HG02678 (cell line): ENCODE data around the gene DBR1.

Source experiments
- ATAC-seq: cut with Tn5 transposase; IDR thresholded peaks from one replicate; pipeline ENCODE4 v1.9.1; 2021; ENCODE audit warnings: mild to moderate bottlenecking, moderate library complexity; ENCODE audit not compliant: unreplicated experiment

DBR1 gene

GRCh38 chr3:138125548-138126221 lies 49.0 kb downstream of the DBR1 start:
- ATAC-seq: no peak

GRCh38 chr3:138124706-138125355 lies 49.9 kb downstream of the DBR1 start:
- no peak for ATAC-seq

DNA sequence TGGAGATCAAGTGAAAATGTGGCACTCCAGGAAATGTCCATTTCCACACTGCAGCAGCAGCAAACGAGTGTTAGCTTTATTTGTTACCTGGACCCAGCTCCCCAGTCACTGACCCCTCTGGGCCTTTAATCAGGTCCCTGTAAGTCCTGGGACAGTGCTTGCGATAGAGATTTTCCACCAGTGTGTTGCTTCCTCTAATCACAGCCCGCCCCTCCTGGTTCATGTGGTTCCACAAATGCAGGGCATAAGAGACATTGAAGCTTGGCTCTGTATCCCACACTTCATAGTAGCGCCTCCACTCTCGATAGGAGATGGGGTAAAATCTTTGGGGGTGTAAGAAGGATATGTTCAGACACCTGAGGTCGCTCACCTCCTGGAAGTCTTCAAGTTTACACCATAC lies 50.5 kb downstream of the DBR1 start:
- ATAC-seq: no peak

GRCh38 chr3:138119423-138119766 lies 55.3 kb downstream of the DBR1 start:
- no peak for ATAC-seq

DNA sequence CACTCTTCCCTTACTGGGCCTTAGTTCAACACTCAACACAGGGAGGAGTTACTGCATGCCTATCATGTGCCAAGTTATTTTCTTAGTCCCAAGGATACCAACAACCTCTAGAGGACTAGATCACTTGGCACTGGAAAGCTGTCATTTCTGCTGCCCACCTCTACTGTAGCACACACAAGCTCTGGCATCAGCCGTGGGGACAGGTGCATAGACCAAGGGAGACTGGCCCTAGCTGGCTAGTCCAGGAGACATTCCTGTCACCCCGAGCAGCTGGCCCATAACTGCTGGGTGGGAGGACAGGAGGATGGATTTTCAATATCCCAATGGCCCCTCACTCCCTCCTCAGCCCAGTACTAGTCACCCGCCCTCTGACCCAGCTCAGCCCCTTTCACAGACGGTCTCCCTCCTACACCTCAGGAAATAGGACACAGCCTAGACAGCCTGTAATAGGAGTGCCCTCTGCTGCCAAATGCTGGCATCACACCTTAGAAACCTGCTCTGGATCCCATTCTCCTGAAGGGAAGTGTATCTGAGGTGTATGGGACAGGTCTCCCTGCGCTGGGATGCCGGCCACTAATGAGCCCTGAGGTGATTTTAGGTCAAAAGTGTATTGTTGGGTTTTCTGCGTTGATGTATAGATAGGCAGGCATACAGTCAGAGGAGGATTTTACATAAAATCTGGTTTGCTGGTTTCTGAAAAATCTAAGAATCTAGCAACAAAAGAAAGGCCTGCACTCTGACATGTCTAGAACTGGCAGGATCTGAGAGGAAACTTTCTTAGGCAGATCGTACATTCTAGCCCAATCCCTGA lies 55.9 kb downstream of the DBR1 start:
- ATAC-seq: peak; percentile 65

DNA sequence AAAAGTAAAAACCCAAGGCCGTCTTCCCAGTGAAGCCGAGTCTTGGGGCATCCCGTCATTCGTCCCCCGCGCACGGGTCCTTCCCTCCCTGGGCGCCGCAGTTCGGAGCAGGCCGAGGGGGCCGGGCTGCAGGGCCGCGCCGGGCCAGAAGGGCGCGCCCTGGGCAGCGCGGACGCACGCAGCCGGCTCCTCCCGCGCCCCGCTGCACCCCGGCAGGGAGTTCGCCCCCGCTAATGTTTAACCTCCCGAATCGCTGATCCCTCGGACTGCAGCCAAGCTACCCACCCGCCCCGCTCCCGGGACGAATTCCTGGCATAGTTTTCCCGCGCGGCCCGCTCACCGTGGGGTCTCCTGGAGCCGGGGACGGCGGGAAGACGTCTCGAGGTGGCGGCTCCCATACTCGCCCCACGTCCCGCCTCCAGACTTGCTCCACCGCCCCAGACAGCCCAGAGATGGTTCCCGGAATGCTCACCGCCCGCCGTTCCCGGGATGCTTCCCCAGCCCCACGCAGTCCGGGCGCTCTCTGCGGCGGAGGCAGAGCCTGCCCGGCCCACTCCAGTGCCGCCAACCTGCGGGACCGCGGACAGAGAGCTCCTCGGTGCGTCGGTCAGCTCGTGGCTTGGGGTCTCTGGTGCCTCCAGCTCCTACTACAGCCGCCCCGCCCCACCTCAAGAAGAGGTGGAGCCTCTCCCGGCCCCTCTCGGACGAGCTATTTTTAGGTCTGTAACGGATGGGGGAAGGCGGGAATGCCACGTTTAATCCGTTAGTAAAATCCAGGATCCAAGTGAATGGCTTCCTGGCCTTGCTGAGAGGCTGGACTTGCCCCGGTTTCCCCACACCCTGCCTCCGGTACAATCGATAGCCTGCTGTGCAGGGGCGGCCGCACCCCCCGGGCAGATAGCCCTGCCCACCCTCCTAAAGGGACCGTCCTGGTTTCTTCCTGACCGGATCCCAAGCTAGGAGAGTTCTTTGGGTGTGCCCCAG lies 59.4 kb downstream of the DBR1 start, which contains the start of gene DZIP1L:
TSS of gene DZIP1L (minus strand) at position 621 of the 984 bp plus-strand sequence. CDS start 11,637 bp downstream, outside the sequence.
- ATAC-seq: peak; percentile 87

DNA sequence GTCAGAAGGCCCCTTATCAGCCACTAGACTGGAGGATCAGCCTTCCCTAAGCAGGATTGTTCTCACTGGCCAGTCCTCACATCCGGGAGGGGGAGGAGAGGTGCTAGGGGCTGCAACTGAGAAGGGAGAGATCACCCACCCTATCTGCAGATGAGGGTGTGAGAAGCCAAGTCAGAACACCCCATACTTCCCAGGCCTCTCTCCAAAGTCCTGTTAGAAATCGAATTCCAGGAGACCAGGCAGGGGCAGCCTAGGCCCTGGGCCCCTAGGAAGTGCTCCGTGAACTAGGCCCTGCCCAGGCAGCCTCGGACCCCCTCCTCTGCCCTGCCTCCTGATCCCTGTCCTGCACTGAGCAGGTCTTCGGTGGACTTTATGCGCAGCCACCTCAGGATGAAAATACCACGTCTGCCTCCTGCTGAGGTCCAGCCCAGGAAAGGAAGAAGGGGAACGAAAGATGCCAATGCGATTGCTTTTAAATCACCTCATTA lies 60.2 kb downstream of the DBR1 start:
- ATAC-seq: no peak

- ATAC-seq: no peak
Measured at GRCh38 chr3:138113326-138113725, 61.4 kb downstream of the DBR1 start.

DNA sequence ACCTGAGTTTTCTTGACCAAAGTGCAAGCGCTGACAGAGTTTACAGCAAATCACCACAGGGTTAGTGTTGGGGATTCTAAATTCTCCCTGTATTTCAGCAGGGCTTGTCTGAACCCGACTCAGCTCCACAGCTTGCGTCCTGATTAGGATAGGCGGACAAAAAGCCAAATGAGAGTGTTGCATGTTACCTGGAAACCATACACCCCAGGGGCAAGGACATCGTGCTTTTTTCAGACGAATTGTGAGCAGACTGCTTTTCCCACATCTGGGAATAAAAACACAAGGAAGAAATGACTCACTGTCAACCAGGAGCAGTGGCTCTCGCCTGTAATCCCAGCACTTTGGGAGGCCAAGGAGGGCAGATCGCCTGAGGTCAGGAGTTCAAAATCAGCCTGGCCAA lies 62.4 kb downstream of the DBR1 start:
- no peak for ATAC-seq
